HepG2 (cell line): Measurements from ENCODE around the gene ANTKMT. TPM values are rescaled to one million over a fixed set of nuclear protein-coding genes. Genes with fewer than 3 reads are reported as not detected.

Experiments used
- BHLHE40 ChIP-seq: IDR thresholded peaks from 2 replicates; pipeline ENCODE4 v1.6.1; 2011; ENCODE audit warnings: low read length, improper control_type of control experiment
- EHMT2 ChIP-seq: fragments of 200-600 bp; sonication (generic); IDR thresholded peaks from 2 replicates; pipeline ENCODE4 v1.7.0; 2017; ENCODE audit warnings: antibody characterized with exemption, low read depth, low read length, borderline replicate concordance
- HHEX ChIP-seq: IDR thresholded peaks from 2 replicates; pipeline ENCODE4 v1.6.1; 2016; ENCODE audit warnings: control low read depth
- IRF2 ChIP-seq: IDR thresholded peaks from 2 replicates; pipeline ENCODE4 v1.6.1; 2018; ENCODE audit warnings: missing genetic modification reagents, missing compliant biosample characterization
- RFXAP ChIP-seq: sonication (generic); formaldehyde crosslinking; IDR thresholded peaks from 2 replicates; pipeline ENCODE4 v1.4.0; 2020; ENCODE audit warnings: missing genetic modification reagents, borderline replicate concordance
- SIX4 ChIP-seq: sonication (generic); formaldehyde crosslinking; IDR thresholded peaks from 2 replicates; pipeline ENCODE4 v1.4.0; 2020; ENCODE audit warnings: missing genetic modification reagents
- SNAPC2 ChIP-seq: sonication (generic); formaldehyde crosslinking; IDR thresholded peaks from 2 replicates; pipeline ENCODE4 v1.8.1; 2022; ENCODE audit warnings: mild to moderate bottlenecking, missing genetic modification reagents
- SP5 ChIP-seq: IDR thresholded peaks from 2 replicates; pipeline ENCODE4 v1.6.1; 2016; ENCODE audit warnings: low read depth, borderline replicate concordance
- SRY ChIP-seq: sonication (generic); formaldehyde crosslinking; IDR thresholded peaks from 2 replicates; pipeline ENCODE4 v1.8.0; 2022; ENCODE audit warnings: mild to moderate bottlenecking, missing genetic modification reagents
- ZBTB7B ChIP-seq: sonication (generic); formaldehyde crosslinking; IDR thresholded peaks from 2 replicates; pipeline ENCODE4 v1.4.0; 2020; ENCODE audit warnings: missing genetic modification reagents
- polyA plus RNA-seq, 8 experiments: library from polyadenylated mRNA; depleted of rRNA in 3 of 8; stranded (reverse) in 7 of 8; unstranded in 1 of 8; fragments of >200 nt; fragmentation: Illumina TruSeq in 4 of 8; extraction: Trizol in 4 of 8; gene quantifications; 2 replicates each; pipeline versions ENCODE4 v1.2.1 to v1.2.3, GENCODE V29; 2011 to 2016; ENCODE audit warnings: low read depth in 4 of 8, missing spikeins in 1 of 8, mixed read lengths in 1 of 8; ENCODE audit not compliant: insufficient read depth in 1 of 8
- total RNA-seq, 5 experiments: library from RNA; depleted of rRNA; stranded (reverse); fragments of >200 nt; fragmentation: Illumina TruSeq; extraction: Trizol; gene quantifications; 2 replicates each; pipeline ENCODE4 v1.2.3, GENCODE V29; 2016; ENCODE audit warnings: low read depth in 1 of 5
- TF ChIP-seq, protein P1 (sequence below): sonication (generic); formaldehyde crosslinking; IDR thresholded peaks from 2 replicates; pipeline ENCODE4 v1.5.1; 2020; ENCODE audit warnings: mild to moderate bottlenecking, missing genetic modification reagents, borderline replicate concordance
- TF ChIP-seq, protein P2 (sequence below): sonication (generic); formaldehyde crosslinking; IDR thresholded peaks from 2 replicates; pipeline ENCODE4 v1.5.0; 2020; ENCODE audit warnings: mild to moderate bottlenecking, missing genetic modification reagents
- TF ChIP-seq, protein P3 (sequence below): sonication (generic); formaldehyde crosslinking; IDR thresholded peaks from 2 replicates; pipeline ENCODE4 v1.4.0; 2020; ENCODE audit warnings: mild to moderate bottlenecking, low read depth, missing genetic modification reagents
- TF ChIP-seq, protein P4 (sequence below): fragments of 450-650 bp; IDR thresholded peaks from 2 replicates; pipeline ENCODE4 v1.6.1; 2017
- TF ChIP-seq, protein P5 (sequence below): sonication (generic); formaldehyde crosslinking; IDR thresholded peaks from 2 replicates; pipeline ENCODE4 v1.4.0; 2020; ENCODE audit warnings: mild to moderate bottlenecking, missing genetic modification reagents

Gene ANTKMT
- total and polyA plus RNA-seq, 2 of the 13 experiments (the other 11 are each of a cell fraction or from before 2014, with no cell fraction given): 7.5 to 47.8 TPM

DNA sequence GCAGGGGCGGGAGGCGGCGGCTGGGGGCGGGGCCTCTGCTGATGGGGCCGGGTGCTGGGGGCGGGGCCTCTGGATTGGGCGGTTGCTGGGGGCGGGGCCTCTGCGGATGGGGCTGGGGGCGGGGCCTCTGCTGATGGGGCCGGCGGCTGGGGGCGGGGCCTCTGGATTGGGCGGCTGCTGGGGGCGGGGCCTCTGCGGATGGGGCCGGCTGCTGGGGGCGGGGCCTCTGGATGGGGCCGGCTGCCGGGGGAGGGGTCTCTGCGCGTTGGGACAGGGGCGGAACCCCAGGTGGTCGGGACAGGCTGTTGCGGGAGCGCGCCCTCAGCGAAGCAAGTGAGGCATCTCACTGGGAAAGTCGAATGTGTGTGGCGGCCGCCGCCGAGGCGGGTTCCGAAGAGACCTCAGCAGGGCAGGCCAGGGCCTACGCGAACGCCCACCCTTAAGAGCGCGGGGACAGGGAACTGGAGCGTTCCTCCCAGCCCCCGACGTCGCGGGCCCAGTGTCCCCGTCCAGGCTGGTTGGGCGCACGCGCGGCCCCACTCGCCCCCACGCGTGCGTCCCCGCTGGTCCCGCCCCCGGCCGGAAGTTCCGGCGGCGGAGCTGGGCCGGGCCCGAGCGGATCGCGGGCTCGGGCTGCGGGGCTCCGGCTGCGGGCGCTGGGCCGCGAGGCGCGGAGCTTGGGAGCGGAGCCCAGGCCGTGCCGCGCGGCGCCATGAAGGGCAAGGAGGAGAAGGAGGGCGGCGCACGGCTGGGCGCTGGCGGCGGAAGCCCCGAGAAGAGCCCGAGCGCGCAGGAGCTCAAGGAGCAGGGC, 40.9 kb upstream of the ANTKMT start, which contains the start of gene STUB1 (continued):
- TF ChIP-seq, protein P1, sequence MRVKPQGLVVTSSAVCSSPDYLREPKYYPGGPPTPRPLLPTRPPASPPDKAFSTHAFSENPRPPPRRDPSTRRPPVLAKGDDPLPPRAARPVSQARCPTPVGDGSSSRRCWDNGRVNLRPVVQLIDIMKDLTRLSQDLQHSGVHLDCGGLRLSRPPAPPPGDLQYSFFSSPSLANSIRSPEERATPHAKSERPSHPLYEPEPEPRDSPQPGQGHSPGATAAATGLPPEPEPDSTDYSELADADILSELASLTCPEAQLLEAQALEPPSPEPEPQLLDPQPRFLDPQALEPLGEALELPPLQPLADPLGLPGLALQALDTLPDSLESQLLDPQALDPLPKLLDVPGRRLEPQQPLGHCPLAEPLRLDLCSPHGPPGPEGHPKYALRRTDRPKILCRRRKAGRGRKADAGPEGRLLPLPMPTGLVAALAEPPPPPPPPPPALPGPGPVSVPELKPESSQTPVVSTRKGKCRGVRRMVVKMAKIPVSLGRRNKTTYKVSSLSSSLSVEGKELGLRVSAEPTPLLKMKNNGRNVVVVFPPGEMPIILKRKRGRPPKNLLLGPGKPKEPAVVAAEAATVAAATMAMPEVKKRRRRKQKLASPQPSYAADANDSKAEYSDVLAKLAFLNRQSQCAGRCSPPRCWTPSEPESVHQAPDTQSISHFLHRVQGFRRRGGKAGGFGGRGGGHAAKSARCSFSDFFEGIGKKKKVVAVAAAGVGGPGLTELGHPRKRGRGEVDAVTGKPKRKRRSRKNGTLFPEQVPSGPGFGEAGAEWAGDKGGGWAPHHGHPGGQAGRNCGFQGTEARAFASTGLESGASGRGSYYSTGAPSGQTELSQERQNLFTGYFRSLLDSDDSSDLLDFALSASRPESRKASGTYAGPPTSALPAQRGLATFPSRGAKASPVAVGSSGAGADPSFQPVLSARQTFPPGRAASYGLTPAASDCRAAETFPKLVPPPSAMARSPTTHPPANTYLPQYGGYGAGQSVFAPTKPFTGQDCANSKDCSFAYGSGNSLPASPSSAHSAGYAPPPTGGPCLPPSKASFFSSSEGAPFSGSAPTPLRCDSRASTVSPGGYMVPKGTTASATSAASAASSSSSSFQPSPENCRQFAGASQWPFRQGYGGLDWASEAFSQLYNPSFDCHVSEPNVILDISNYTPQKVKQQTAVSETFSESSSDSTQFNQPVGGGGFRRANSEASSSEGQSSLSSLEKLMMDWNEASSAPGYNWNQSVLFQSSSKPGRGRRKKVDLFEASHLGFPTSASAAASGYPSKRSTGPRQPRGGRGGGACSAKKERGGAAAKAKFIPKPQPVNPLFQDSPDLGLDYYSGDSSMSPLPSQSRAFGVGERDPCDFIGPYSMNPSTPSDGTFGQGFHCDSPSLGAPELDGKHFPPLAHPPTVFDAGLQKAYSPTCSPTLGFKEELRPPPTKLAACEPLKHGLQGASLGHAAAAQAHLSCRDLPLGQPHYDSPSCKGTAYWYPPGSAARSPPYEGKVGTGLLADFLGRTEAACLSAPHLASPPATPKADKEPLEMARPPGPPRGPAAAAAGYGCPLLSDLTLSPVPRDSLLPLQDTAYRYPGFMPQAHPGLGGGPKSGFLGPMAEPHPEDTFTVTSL (CRISPR knock-in tag): no peak
- TF ChIP-seq SNAPC2 (CRISPR knock-in tag) (no peak), RFXAP (peak; percentile 51; the same call in 1 of the 2 replicates), EHMT2 (no peak), SIX4 (CRISPR knock-in tag) (no peak), BHLHE40 (peak; percentile 34; the same call in 1 of the 2 replicates), HHEX (no peak), SP5 (CRISPR knock-in tag) (no peak; the same call in 1 of the 2 replicates), SRY (peak; percentile 65; the same call in 1 of the 2 replicates), IRF2 (no peak), ZBTB7B (CRISPR knock-in tag) (0 out of 2 replicates have a peak, but pooled peaks have one; percentile 24)
- TF ChIP-seq, protein P2, sequence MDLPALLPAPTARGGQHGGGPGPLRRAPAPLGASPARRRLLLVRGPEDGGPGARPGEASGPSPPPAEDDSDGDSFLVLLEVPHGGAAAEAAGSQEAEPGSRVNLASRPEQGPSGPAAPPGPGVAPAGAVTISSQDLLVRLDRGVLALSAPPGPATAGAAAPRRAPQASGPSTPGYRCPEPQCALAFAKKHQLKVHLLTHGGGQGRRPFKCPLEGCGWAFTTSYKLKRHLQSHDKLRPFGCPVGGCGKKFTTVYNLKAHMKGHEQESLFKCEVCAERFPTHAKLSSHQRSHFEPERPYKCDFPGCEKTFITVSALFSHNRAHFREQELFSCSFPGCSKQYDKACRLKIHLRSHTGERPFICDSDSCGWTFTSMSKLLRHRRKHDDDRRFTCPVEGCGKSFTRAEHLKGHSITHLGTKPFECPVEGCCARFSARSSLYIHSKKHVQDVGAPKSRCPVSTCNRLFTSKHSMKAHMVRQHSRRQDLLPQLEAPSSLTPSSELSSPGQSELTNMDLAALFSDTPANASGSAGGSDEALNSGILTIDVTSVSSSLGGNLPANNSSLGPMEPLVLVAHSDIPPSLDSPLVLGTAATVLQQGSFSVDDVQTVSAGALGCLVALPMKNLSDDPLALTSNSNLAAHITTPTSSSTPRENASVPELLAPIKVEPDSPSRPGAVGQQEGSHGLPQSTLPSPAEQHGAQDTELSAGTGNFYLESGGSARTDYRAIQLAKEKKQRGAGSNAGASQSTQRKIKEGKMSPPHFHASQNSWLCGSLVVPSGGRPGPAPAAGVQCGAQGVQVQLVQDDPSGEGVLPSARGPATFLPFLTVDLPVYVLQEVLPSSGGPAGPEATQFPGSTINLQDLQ: no peak
- TF ChIP-seq, protein P3, sequence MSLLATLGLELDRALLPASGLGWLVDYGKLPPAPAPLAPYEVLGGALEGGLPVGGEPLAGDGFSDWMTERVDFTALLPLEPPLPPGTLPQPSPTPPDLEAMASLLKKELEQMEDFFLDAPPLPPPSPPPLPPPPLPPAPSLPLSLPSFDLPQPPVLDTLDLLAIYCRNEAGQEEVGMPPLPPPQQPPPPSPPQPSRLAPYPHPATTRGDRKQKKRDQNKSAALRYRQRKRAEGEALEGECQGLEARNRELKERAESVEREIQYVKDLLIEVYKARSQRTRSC (CRISPR knock-in tag): no peak
- TF ChIP-seq, protein P4, sequence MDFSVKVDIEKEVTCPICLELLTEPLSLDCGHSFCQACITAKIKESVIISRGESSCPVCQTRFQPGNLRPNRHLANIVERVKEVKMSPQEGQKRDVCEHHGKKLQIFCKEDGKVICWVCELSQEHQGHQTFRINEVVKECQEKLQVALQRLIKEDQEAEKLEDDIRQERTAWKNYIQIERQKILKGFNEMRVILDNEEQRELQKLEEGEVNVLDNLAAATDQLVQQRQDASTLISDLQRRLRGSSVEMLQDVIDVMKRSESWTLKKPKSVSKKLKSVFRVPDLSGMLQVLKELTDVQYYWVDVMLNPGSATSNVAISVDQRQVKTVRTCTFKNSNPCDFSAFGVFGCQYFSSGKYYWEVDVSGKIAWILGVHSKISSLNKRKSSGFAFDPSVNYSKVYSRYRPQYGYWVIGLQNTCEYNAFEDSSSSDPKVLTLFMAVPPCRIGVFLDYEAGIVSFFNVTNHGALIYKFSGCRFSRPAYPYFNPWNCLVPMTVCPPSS: no peak
- TF ChIP-seq, protein P5, sequence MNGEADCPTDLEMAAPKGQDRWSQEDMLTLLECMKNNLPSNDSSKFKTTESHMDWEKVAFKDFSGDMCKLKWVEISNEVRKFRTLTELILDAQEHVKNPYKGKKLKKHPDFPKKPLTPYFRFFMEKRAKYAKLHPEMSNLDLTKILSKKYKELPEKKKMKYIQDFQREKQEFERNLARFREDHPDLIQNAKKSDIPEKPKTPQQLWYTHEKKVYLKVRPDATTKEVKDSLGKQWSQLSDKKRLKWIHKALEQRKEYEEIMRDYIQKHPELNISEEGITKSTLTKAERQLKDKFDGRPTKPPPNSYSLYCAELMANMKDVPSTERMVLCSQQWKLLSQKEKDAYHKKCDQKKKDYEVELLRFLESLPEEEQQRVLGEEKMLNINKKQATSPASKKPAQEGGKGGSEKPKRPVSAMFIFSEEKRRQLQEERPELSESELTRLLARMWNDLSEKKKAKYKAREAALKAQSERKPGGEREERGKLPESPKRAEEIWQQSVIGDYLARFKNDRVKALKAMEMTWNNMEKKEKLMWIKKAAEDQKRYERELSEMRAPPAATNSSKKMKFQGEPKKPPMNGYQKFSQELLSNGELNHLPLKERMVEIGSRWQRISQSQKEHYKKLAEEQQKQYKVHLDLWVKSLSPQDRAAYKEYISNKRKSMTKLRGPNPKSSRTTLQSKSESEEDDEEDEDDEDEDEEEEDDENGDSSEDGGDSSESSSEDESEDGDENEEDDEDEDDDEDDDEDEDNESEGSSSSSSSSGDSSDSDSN: 0 out of 2 replicates have a peak, but pooled peaks have one; percentile 4
